ENCODE measurements around the gene ANKMY1. TPM values are rescaled to one million over a fixed set of nuclear protein-coding genes. Genes with fewer than 3 reads are reported as not detected.
"Not testable (repeated sequence)": the region's sequence is repeated elsewhere in the genome, so short reads cannot be mapped to it uniquely, and the experiment has no call there.

The ANKMY1 gene
- polyA plus RNA-seq, 1 donor, result 9.7 TPM

DNA sequence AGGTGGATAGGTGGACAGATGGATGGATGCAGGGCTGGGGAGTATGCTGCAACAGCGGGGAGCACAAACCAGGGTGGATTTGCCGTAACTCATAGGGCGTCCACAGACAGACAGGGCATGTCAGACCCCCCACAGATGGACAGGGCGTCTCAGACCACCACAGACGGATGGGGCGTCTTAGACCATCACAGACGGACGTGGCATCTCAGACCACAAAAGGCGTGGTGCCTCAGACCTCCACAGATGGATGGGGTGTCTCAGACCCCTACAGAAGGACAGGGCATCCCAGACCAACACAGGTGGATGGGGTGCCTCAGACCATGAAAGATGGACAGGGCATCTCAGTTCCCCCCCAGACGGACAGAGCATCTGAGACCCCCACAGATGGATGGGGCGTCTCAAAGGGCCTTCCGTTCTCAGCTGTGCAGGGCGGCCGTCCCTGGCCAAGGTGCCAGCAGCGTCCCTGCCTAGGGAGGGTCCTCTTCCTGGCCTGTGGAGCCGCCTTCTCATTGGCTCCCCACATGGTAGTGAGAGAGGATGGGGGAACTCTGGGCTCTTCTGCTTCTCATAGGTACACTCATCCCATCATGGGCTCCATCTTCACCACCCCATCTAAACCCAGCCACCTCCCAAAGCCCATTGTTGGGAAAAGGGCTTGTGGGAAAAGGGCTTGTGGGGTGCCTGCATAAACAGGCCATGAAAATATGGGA is 2.1 kb downstream of the ANKMY1 start:
- DNase-seq (ENCODE audit: low read depth), result no peak

DNA sequence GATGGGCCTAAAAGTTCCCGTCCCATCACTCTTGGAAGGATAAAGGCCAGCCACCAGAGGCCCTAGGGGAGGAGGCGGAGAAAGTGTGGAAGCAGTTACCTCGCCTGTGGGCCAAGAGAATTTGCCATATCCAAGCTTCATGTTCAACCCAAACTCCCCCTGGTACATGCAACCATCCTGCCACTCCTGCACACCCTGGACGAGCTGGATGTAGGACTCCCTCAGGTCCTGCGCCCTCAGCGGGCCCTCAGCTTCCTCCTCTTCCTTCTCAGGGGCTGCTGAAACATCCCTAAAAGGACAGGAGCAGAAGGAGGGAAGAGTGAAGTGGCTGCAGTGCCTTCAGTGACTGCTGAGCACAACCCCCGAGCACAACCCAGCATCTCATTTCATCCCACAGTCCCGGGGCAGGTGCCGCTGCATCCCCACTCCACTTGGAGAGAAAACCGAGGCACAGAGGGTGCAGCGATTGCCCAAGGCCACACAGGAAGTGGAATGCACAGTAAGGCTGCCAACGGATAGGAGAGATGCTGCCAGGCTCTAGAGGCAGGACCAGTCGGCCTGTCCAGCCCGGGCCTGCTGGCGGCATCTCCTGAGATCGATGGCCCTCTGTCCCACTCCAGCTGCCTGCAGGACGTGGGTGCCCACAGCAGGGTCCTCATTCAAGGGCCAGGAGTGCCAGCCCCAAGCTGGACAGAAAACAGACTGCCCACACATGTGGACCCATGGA is 2.9 kb downstream of the ANKMY1 start:
- DNase-seq (ENCODE audit: low read depth), result no peak

DNA sequence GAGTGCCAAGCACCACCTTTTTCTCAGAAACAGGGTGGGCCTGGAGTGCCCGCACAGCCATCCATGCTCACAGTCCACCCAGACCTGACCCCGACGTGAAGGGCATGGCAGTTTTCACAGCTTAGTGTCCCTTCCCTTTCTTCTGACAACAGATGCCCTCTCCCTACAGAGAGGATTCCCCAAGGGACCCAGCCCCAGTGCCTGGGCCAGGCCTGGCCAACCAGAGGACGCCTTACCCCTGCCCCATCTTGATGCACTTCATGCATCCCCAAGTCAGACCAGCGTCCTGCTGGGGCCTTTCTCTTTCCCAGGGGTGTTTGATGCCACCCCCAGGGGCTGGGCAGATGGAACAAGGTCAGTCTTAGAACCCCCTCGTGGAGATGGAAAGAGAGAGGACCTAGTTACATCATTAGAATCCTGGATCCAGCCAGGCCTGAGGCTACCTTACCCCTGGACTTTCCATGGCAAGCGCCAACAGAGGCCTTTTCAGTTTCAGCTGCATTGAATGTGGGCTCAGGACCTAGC is 3.8 kb downstream of the ANKMY1 start:
- no peak for DNase-seq (ENCODE audit: low read depth)

DNA sequence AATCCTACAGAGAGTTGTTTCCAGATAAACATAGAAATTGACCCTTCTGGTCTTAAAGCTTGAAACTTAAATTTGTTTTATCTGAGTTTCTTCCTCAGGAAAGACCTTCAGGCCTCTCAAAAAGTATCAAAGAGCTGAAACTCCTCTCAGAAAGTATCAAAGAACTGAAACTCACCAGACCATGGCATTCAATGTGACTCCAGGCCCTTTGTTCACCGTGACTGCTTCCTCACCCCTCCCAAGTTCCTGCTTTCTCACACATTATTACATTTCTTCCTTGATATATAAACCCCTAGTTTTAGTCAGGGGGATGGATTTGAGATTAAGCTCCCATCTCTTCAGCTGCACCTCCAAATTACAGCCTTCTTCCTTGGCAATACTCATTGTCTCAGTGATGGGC is 6.0 kb downstream of the ANKMY1 start:
- no peak for DNase-seq (ENCODE audit: low read depth)

DNA sequence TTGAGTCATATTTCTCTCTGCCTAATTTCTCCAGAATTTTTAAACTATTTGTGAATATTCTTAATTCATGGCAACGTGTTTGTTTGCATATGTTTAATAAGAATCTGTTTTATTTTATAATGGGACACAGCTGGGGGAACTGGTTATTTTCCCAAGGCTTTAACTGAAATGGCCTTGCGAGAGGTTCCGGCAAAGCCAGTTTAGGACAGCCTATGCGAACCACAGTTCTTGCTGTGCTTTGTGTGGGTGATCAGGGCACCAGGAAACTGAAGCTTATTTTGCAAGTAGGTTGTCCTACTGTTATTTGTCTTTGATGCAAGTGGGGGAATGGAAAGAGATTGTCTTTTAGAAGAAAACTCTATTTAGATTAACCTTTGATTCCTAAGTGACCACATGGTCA is 6.5 kb downstream of the ANKMY1 start:
- DNase-seq (ENCODE audit: low read depth), result no peak

DNA sequence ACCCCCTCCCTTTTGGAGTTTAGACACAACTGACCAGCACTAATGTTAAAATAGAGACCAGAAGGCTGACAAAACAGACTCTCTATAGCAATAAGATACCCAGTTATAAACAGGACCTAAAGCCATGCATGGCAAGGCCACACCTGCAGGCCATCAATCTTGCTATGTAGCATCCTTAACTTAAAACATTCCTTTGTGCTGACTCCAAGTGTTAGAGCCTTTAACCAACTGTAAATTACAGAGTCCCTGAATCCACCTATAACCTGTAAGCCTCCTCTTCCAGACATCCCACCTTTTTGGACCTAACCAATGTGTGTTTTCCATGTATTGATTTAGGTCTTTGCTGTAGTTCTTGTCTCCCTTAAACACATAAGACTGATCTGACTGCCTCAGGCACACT is 17.9 kb downstream of the ANKMY1 start:
- DNase-seq (ENCODE audit: low read depth), result no peak

DNA sequence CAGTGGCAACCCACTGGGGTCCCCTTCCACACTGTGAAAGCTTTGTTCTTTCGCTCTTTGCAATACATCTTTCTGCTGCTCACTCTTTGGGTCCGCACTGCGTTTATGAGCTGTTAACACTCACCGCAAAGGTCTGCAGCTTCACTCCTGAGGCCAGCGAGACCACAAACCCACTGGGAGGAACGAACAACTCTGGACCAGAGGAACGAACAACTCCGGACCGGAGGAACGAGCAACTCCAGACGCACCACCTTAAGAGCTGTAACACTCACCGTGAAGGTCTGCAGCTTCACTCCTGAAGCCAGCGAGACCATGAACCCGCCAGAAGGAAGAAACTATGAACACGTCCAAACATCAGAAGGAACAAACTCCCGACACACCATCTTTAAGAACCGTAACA is 18.7 kb downstream of the ANKMY1 start:
- DNase-seq (ENCODE audit: low read depth), result not testable (repeated sequence)

DNA sequence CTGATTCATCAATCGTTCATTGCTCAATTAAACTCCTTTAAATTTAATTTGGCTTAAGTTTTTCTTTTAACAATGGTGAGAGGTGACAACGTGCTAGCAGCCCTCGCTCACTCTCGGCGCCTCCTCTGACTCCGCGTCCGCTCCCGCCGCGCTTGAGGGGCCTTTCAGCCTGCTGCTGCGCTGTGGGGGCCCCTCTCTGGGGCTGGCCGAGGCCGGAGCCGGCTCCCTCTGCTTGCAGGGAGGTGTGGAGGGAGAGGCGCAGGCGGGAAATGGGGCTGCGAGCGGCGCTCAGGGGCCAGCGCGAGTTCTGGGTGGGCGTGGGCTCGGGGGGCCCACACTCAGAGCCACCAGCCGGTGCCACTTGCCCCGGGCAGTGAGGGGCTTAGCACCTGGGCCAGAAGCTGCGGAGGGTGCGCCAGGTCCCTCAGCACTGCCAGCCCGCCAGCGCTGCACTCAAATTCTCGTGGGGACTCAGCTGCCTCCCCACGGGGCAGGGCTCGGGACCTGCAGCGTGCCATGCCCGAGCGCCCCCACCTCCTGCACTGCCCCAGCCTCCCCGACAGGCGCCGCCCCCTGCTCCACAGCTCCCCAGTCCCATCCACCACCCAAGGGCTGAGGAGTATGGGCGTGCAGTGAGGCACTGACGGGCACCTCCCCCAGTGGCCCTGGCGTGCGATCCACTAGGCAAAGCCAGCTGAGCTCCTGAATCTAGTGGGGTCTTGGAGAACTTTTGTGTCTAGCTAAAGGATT is 19.6 kb downstream of the ANKMY1 start:
- no peak for DNase-seq (ENCODE audit: low read depth)

DNA sequence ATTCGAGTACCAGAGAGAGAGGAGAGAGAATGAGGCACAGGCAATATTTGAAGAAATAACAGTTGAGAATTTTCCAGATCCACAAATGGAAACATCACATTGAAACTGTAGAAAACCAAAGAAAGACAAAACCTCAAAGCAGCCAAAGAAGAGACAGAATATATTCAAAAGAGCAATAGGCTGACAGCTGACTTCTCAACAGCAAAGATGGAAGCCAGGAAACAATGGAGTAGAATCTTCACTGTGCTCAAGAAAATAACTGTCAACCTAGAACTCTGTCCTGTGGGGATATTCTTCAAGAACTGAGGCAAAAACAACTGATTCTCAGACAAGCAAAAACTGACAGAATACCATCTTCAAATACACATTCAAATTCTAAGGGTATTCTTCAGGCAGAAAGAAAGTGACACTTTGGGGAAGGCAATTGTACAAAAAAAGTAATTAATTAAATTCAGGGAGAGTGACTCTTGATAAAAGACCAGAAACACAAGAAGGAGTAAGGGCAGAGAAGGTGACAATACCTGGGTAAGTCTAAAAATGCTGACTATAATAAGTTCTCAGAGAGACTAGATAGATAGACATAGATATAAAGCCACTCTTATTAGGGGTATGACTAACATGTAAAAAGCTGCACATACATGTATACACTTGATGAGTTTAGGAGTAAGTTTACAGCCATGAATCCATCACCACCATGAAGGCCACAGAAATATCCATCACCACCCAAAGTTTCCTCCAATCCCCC is 25.6 kb downstream of the ANKMY1 start:
- no peak for DNase-seq (ENCODE audit: low read depth)

DNA sequence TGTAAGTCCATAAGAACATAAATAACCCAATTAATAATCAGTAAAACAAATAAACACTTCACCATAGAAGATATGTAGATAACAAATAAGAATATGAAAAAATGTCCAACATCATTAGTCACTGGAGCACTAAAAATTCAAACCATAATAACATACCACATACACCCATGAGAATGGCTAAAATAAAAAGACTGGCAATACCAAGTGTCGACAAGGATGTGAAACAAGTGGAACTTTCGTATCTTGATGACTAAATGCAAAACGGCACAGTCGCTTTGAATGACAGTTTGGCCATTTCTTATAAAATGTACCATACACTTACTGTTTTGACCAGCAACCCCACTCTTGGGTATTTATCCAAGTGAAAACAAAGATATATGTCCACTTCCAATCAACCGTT is 26.8 kb downstream of the ANKMY1 start:
- no peak for DNase-seq (ENCODE audit: low read depth)

DNA sequence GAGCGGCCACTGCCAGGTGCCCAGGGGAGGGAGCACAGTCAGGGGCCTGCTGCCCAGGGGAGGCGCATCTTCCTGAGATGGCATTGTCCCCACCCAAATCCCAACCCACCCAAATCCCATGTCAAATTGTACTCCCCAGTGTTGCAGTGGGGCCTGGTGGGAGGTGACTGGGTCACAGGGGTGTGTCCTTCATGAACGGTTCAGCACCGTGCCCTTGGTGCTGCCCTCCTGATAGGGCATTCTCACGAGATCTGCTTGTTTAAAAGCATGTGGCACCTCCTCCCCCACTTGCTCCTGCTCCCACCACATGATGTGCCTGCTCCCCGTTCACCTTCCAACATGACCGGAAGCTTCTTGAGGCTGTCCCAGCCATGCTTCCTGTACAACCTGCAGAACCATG is 27.6 kb downstream of the ANKMY1 start:
- DNase-seq (ENCODE audit: low read depth), result no peak

DNA sequence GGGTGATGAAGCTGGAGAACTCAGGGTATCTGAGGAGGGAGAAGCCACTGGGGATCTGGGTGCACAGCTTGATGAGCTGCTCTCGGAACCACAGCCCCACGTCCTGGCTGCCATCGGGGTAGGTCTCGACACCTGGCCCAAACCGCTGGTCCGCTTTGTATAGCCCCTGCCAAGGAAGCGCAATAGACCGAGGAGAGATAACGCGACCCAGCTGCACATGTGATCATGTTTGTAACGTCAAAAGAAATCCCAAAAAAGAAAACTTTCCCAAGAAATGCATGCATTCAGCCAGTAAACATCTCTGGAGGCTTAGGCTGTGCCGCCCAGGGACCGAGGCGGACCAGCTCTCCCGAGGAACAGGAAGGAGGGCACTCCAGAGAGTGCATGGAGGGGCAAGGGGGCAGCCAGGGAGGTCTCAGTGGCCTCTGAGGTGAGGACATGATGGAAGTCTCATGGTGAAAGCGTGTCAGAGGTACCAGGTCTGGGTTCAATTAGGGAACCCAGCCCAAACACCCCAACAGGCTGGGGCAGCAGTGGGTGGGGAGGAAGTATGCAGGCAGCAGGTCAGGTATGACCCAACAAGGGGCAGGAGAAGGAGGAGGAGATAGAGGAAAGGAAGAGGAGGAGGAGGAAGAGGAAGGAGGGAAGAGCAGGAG is 28.3 kb downstream of the ANKMY1 start:
- no peak for DNase-seq (ENCODE audit: low read depth)

DNA sequence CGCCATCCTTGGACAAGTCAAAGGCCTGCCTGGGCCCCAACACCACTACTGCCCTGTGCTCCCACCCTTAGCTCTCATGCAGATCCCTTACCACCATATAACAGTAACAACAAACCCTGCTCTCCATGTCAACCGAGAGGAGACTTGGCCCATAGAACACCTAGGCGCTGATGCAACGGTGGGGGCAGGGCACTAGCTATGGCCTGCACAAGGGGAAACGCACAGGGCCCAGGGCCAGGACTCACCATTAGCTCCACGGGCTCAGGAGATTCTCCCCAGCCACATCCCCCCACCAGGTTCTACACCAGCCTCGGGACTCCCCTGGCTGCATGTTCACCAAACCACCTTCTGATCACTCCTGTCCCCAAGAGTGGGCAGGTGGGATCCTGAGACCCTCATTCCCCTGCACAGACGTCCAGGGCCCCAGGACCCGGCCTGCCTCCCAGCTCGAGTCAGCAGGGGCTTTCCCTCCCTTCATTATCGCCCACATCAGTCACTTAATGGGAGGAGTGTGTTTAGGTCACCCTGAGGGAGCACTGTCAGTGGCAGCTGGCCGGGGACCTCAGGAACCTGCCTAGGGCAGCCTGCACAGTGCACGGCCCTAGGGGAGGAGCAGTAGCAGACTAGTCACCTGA is 29.3 kb downstream of the ANKMY1 start:
- no peak for DNase-seq (ENCODE audit: low read depth)

DNA sequence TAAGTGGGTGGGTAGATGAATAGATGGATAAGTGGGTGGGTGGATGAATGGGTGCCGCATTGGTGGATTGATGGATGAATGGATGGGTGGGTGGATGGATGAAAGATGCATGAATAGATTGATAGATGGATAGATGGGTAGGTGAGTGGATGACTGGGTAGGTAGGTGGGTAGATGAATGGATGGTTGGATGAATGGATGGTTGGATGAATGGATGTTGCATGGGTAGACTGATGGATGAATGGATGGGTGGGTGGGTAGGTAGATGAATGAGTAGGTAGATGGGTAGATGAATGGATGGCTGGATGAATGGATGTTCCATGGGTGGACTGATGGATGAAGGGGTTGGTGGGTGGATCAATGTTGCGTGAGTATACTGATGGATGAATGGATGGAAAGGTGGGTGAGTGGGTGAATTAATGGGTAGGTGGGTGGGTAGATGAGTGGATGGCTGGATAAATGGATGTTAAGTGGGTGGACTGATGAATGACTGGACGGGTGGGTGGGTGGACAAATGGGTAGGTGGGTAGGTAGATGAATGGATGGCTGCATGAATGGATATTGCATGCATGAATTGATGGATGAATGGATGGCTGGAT is 30.5 kb downstream of the ANKMY1 start:
- DNase-seq (ENCODE audit: low read depth), result no peak

DNA sequence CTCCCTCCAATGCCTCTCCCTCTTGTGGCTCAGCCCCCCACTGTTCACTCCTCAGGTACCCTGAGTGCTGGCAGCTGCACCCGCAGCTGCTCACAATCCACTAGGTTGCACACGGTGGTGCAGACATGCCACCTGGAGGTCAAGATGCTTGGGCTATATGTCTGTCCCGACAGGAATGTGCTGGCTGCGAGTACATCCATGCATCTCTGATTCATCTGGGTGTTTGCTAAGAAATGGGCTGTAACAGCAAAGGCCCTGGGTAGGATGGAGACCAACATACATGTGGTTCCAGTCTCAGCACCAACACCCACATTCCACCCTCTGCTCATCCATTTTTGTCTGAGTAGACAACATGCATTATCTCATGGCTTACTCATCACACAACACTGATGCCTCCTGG is 31.3 kb downstream of the ANKMY1 start:
- no peak for DNase-seq (ENCODE audit: low read depth)

DNA sequence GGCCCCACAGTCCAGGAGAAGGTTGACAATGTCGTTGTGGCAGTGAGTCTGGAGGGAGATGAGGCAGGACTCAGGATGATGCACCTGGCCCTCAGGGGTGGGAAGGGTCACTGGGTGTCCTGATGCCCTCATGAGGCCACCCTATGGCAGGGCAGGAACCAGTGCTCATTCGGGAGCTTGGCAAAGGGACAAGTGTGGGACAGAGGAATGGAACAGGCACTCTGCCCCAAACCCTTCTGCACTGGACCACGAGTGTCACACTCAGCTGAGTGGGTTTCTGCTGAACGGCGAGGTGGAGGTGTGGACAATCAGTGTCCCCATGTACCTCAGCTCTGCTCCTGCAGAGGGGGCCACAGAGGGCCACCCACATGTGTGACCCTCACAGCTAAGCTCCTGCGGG is 32.0 kb downstream of the ANKMY1 start:
- DNase-seq (ENCODE audit: low read depth), result no peak

DNA sequence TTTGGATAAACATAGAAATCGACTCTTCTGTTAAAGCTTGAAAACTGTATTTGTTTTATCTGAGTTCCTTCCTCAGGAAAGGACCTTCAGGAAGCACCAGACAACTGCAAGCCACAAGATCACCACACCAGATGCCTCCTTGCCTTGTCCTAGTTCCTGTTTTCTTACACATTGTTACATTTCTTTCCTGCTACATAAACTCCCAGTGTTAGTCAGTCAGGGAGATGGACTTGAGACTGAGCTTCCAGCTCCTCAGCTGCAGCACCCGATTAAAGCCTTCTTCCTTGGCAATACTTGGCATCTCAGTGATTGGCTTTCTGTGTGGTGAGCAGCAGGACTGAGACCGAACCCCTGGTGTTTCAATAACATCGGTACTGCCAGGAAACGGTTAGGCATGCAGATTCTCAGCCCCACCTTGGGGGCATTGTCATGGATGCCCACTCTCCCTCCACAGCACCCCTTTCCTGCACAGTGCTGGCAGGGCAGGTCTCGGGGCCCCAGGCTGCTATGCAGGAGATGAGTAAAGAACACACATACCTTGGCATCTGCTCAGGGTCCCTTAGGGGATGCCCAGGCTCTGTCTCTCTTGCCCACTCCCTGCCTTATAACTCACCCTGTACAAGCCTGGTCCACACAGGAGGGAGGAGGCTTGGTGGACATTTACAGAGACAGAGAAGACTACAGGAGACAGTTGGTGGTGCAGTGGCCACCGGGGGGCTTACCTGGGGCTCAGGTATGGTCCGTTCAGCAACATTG is 32.6 kb downstream of the ANKMY1 start:
- no peak for DNase-seq (ENCODE audit: low read depth)

DNA sequence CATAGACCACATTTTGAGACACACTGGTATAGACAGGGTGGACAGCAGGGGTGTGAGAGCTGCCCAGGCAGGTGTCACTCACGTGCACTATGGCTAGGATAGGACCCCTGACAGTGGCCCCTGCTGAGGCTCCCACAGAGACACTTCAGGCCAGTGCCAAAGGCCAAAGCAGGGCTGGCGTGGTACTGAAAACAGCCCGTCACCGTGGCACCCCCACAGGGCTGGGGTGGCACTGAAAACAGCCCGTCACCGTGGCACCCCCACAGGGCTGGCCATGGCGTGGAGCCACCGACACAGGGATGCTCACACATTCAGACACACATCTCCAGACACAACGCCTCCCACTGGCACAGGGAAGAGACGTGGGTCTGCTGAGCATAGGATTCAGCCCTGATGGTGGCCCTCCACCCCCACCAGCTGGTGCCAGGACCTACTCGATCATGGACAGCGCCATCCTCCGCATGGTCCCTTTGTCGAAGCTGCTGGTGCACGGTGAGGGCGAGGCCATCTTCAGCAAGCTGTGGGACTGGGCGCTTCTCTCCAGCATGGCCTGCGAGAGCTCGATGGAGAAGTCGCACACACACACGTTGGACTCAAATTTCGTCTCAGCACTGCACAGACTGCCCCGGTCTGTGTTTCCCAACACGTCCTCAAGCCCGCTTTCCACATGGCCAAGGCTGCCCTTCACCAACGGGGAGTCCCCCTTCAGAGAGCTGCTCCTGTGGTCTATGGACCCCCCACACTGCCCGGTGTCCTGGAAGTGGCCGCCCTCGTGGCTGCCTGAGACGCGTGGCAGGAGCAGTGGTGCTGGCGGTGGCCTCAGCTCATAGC is 34.1 kb downstream of the ANKMY1 start:
- DNase-seq (ENCODE audit: low read depth), result no peak

DNA sequence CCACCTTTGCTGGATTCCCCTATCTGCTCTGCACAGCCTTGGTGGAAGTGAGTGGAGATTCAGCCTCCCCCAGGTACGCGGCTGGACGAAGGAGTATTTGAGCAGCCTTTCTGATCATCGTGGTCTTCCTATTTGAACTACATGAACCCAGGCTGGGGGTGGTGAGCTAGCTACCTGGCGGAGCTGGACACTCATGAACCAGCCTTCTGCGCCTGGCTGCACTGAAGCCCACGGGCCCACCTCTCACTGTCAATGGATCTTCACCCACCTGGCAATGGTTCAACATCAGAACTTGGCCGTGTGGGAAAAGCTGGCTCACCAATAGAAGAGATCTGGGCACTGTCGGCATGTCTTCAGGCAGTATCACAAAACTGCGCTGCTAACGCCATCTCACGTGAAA is 35.4 kb downstream of the ANKMY1 start:
- DNase-seq (ENCODE audit: low read depth), result no peak
